Prostate gland (tissue), 2 donors: Measurements from ENCODE around the gene ATXN7L2. TPM values are rescaled to one million over a fixed set of nuclear protein-coding genes. Genes with fewer than 3 reads are reported as not detected.

ENCODE experiments used
- DNase-seq: peaks from one replicate; pipeline ENCODE4 v3.0.0-alpha.2; 2019; ENCODE audit warnings: low spot score
- H3K27ac ChIP-seq, 2 donors: fragments of 200-600 bp; sonication (generic); 2 replicates each; pipeline ENCODE4 v1.5.1; 2017 to 2019
- H3K27me3 ChIP-seq: fragments of 200-600 bp; sonication (generic); replicated peaks from 2 replicates; pipeline ENCODE4 v1.5.1; 2019; ENCODE audit not compliant: insufficient read depth
- H3K36me3 ChIP-seq, 2 donors: fragments of 200-600 bp; sonication (generic); 1 replicate in 1 of 2; 2 replicates in 1 of 2; pipeline versions ENCODE4 v1.5.1 to v1.8.1; 2017 to 2019
- H3K4me1 ChIP-seq: fragments of 200-600 bp; sonication (generic); replicated peaks from 2 replicates; pipeline ENCODE4 v1.5.1; 2019
- H3K4me3 ChIP-seq, 2 donors: fragments of 200-600 bp; sonication (generic); 2 replicates each; pipeline ENCODE4 v1.5.1; 2017 to 2019
- H3K9me3 ChIP-seq: fragments of 200-600 bp; sonication (generic); 2 replicates; pipeline ENCODE4 v1.5.1; 2017
- POLR2A ChIP-seq: fragments of 450-650 bp; IDR thresholded peaks from one replicate; pipeline ENCODE4 v1.6.1; 2016; ENCODE audit warnings: antibody characterized with exemption, mild to moderate bottlenecking
- POLR2AphosphoS5 ChIP-seq: sonication (generic); formaldehyde crosslinking; IDR thresholded peaks from one replicate; pipeline ENCODE4 v1.6.1; 2017; ENCODE audit warnings: antibody characterized with exemption
- WGBS: methylation state at CpG from one replicate; pipeline ENCODE4 v1.1.5; 2018; 5-methylcytosine and 5-hydroxymethylcytosine counted together
- intact Hi-C: fragments of 100-400 bp; cut with DNase I; formaldehyde crosslinking; loops from one replicate; pipeline ENCODE4 v1.14.2; 2022
- total RNA-seq, 2 donors: library from RNA; depleted of rRNA; stranded (reverse); fragments of >200 nt; gene quantifications; one replicate each; pipeline ENCODE4 v1.1.0, GENCODE V29; 2016
- TF ChIP-seq, protein P1 (sequence below), 4 experiments: fragments of 200-600 bp in 2 of 4; fragments of 450-650 bp in 2 of 4; sonication (generic) in 2 of 4; IDR thresholded peaks; 1 replicate in 3 of 4; 2 replicates in 1 of 4; pipeline ENCODE4 v1.5.1; 2016 to 2019; ENCODE audit warnings: antibody characterized with exemption in 4 of 4, mild to moderate bottlenecking in 2 of 4, moderate library complexity in 2 of 4

ATXN7L2 gene
- total RNA-seq, 2 donors from 2014 or later = 3.0 to 29.4 TPM

DNA sequence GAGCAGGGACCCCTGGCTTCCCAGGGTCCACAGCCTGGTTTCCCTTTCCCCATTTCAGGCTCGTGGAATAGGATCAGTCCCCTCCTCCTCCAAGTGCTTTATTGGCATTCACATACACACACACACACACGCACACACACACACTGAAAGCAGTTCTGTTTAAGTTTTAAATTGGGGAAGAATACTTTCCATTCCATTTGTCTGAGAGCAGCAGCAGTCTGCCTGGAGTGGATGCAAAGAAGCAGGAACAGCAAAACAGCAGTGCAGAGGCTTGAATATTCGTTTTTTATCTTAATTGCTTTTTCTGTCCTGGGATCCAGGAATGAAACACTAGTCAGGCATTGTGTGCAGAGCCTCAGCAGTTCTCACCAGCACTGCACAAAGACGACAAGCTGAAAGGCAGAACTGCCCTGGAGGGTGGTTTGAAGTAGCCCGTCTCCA is 17.3 kb downstream of the ATXN7L2 start:
- 31% methylated on average over 5 of the region's 5 CpGs for WGBS
- H3K36me3 ChIP-seq = no peaks in the 10 kb centered on the region
- no peaks in the 10 kb centered on the region for H3K27me3 ChIP-seq
- intact Hi-C loops = no loop called here
- TF ChIP-seq POLR2A = no peak
- TF ChIP-seq POLR2AphosphoS5 = no peak
- TF ChIP-seq, protein P1, sequence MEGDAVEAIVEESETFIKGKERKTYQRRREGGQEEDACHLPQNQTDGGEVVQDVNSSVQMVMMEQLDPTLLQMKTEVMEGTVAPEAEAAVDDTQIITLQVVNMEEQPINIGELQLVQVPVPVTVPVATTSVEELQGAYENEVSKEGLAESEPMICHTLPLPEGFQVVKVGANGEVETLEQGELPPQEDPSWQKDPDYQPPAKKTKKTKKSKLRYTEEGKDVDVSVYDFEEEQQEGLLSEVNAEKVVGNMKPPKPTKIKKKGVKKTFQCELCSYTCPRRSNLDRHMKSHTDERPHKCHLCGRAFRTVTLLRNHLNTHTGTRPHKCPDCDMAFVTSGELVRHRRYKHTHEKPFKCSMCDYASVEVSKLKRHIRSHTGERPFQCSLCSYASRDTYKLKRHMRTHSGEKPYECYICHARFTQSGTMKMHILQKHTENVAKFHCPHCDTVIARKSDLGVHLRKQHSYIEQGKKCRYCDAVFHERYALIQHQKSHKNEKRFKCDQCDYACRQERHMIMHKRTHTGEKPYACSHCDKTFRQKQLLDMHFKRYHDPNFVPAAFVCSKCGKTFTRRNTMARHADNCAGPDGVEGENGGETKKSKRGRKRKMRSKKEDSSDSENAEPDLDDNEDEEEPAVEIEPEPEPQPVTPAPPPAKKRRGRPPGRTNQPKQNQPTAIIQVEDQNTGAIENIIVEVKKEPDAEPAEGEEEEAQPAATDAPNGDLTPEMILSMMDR (IDR thresholded peaks at IDR 0.05) = no peak
- no peak overlapping the region for H3K27ac ChIP-seq
- H3K9me3 ChIP-seq = no peaks in the 10 kb centered on the region
- no peak overlapping the region for H3K4me3 ChIP-seq
- DNase-seq = no peak
- no peaks in the 10 kb centered on the region for H3K4me1 ChIP-seq

DNA sequence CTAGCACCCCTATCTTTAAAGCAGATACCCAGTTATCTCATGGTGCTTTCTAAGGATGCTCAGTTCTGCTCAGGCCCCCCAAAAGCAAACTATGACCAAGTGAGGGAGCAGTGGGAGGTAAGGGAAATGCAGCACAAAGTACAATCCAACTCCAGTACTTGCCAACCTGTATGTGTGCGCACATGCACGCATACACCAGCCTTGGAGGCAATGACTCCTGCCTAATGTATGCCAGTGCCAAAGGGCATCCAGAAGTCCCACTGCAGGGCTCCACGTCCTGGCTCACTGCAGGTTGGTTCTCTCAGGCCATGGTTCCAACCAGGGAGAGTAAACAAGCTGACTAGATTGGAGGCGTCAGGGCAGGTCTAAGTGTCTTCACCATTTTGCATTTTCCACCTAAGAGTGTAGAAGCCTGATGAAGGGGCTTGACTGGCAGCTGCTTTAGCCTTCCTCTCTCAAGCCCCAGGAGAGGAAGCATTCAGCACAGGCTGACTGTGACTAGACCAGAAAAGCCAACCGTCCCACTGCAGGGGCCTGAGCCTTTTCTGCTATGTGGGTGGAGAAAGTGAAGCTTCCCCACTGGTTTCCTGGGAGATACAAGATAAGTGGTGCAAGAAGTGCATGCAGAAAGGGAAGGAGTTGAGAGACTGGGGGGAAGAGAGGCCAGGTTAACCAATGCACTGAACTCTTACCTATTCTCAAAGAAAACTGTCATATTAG is 18.1 kb downstream of the ATXN7L2 start:
- H3K4me3 ChIP-seq = no peak overlapping the region
- no peaks in the 10 kb centered on the region for H3K9me3 ChIP-seq
- no peak for DNase-seq
- no peaks in the 10 kb centered on the region for H3K4me1 ChIP-seq
- no peaks in the 10 kb centered on the region for H3K36me3 ChIP-seq
- no peaks in the 10 kb centered on the region for H3K27me3 ChIP-seq
- TF ChIP-seq POLR2A (no peak), POLR2AphosphoS5 (no peak)
- TF ChIP-seq, protein P1 (IDR thresholded peaks at IDR 0.05) = no peak
- 57% methylated on average over 5 of the region's 5 CpGs for WGBS
- intact Hi-C loops = no loop called here
- no peak overlapping the region for H3K27ac ChIP-seq

DNA sequence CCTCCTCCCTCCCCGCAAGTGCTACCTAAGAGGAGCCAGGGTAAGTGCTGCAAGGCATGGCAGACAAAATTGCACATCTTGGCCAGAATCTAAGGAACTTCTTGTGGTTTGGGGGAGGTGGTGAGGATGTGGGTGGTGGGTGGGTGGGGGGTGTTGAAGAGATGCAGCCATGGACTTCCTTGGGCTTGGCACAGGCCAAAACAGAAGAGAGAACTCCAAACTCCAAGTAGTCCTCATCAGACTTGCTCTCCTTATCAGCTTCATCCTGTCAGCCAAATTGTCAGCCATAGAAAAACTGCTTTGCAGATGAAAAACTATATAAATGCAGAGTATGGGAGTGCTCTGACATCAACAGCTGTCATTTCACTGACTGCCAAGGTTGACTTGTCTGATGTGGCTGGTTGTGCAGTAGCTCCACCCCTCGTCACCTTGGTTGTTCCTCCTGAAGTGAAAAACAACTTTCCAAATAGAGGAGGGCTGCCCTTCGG is 18.7 kb downstream of the ATXN7L2 start:
- DNase-seq = no peak
- Histone ChIP-seq H3K9me3 (no peaks in the 10 kb centered on the region), H3K27me3 (no peaks in the 10 kb centered on the region), H3K27ac (no peak overlapping the region), H3K4me1 (no peaks in the 10 kb centered on the region), H3K36me3 (no peaks in the 10 kb centered on the region), H3K4me3 (no peak overlapping the region)
- TF ChIP-seq, protein P1 (IDR thresholded peaks at IDR 0.05) = no peak
- TF ChIP-seq POLR2AphosphoS5 = no peak
- no peak for TF ChIP-seq POLR2A
- WGBS = 64% methylated on average over 3 of the region's 3 CpGs
- intact Hi-C loops = no loop called here

DNA sequence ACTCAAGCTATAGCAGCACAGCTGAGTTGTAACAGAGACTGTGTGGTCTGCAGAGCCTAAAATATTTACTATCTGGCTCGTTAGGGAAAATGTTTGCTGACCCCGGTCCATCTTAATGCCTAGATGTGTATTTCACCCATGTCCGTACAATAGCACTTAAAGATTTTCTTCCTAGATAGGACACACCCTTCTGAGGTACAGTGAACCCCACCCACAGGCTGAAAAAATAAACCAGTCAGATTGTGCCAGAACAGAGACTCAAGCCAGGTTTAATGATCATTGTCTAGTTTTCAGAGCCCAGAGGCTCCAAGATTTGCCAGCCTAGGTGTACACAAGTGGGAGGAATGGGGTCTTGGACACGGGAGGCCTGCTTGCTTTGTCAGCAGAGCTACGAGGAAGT is 20.2 kb downstream of the ATXN7L2 start:
- no peaks in the 10 kb centered on the region for H3K27me3 ChIP-seq
- WGBS = 44% methylated on average over 5 of the region's 5 CpGs
- no peaks in the 10 kb centered on the region for H3K9me3 ChIP-seq
- no peak for DNase-seq
- intact Hi-C loops = no loop called here
- H3K4me3 ChIP-seq = no peak overlapping the region
- no peak for TF ChIP-seq POLR2AphosphoS5
- TF ChIP-seq POLR2A = no peak
- TF ChIP-seq, protein P1 (IDR thresholded peaks at IDR 0.05) = no peak
- H3K27ac ChIP-seq = peak overlapping the region in 1 of 2 donors; percentile 52
- H3K4me1 ChIP-seq = no peaks in the 10 kb centered on the region
- no peaks in the 10 kb centered on the region for H3K36me3 ChIP-seq

DNA sequence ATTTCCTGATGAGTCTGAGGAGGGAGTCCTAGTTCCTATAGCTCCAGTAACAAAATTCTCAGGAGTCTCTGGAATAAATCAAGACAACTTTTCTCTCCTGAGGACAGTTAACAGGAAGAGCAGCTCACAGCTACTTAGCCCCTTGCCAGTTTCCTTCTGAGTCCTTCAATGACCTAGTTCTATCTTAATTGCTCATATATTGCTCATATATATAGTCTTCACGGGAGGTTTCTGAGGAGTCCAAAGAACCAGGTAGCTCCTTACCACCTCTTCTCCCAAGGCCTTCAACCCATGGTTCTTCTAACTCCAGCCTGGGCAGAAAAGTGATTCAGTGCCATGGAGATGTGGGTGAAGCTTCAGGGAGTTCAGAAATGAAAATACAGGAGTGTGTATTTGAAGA is 21.3 kb downstream of the ATXN7L2 start:
- no peaks in the 10 kb centered on the region for H3K9me3 ChIP-seq
- no peaks in the 10 kb centered on the region for H3K4me1 ChIP-seq
- WGBS = 96% methylated on average over 1 of the region's 1 CpG
- intact Hi-C loops = no loop called here
- no peaks in the 10 kb centered on the region for H3K36me3 ChIP-seq
- H3K27me3 ChIP-seq = no peaks in the 10 kb centered on the region
- no peak overlapping the region for H3K4me3 ChIP-seq
- DNase-seq = no peak
- TF ChIP-seq POLR2A (no peak), POLR2AphosphoS5 (no peak)
- H3K27ac ChIP-seq = no peak overlapping the region
